Left lobe of liver (tissue), 2 donors: Measurements from ENCODE around the gene HNF1A. TPM values are rescaled to one million over a fixed set of nuclear protein-coding genes. Genes with fewer than 3 reads are reported as not detected.
A peak's percentile ranks its signal among the peaks of the same experiment; 100 is the strongest.

Source experiments
- ATAC-seq: fragments of 200-7000 bp; cut with Tn5 transposase; one replicate; pipeline ENCODE4 v1.9.1; 2020; ENCODE audit warnings: mild to moderate bottlenecking, moderate library complexity
- DNase-seq: peaks from one replicate; pipeline ENCODE4 v3.0.0-alpha.2; 2020; ENCODE audit warnings: low spot score
- total RNA-seq: library from RNA; stranded (reverse); gene quantifications from one replicate; pipeline ENCODE4 v1.2.1, GENCODE V29; 2021
- donor health status: DM: no; HTN: no; CAD: no; lungs with moderate emphysema.
- donor health status: DM: no; HTN: yes; CAD: no.

The HNF1A gene
- total RNA-seq, 1 donor from 2014 or later = 23.8 TPM

DNA sequence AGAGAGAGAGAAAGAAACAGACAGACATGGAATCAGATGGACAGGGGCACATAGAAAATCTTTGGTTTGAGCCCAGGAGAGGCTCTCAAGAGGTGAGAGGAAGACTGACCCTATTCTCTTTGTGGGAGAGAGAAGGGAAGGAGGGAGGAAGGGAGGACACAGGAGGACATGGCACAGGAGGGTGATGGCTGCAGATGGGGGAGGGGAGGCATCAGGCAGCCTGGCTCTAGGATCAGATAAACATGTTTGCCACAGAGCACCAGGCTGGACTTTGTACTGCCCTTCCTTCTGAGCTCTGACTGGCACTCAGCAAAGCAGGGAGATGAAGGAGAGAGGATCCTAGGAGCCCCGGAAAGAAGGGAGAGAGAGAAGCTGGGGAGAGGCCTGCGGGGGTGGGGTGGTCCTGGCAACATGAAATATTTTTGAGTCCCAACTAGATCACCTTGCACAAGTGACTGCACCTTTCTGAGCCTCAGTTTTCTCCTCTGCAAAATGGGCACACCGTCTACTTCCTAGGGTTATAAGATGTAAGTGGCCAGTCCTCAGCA is 6.1 kb downstream of the HNF1A start:
- DNase-seq (peak; percentile 85), ATAC-seq (peak; percentile 72)

DNA sequence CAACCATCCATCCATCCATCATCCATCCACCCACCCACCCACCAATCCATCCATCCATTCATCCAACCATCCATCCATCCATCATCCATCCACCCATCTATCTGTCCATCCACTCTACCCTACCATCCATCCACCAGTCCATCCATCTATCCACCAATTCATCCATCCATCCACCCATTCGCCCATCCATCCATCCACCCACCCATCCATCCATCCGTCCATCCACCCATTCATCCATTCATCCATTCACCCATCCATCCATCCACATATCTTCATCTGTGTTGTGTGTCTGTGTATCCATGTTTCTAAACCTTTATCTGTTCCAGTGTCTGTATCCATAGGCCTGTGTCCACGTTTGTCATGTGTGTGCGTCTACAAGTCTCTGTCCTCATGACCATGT is 9.9 kb downstream of the HNF1A start:
- DNase-seq = no peak
- ATAC-seq = no peak

DNA sequence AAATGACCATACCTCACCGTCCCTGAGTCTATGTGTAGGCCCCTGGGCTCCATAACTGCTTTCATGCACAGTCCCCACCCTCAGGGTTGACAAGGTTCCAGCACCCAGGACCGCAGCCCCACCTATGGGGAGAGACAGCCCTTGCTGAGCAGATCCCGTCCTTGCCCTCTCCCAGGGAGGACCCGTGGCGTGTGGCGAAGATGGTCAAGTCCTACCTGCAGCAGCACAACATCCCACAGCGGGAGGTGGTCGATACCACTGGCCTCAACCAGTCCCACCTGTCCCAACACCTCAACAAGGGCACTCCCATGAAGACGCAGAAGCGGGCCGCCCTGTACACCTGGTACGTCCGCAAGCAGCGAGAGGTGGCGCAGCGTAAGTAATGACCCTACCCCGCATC is 10.3 kb downstream of the HNF1A start:
- no peak for DNase-seq
- no peak for ATAC-seq

DNA sequence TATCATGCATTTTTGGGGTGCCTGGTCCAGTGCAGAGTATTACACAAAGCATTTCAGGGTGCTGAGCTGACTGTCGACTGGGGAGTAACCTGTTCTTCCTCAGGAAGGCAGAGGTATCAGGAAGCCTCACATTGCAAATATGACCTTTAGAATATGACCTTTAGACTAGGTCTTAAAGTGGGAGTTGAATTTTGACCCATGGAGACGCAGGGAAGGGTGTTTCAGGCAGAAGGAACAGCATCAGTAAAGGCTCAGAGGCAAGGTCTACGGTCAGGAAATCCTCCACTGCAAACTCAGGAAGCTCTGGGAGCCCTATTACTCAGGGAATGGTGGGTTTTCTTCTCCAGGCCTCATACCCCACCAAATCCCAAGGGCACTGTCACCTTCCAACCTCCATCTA is 11.3 kb downstream of the HNF1A start:
- DNase-seq (no peak), ATAC-seq (no peak)

DNA sequence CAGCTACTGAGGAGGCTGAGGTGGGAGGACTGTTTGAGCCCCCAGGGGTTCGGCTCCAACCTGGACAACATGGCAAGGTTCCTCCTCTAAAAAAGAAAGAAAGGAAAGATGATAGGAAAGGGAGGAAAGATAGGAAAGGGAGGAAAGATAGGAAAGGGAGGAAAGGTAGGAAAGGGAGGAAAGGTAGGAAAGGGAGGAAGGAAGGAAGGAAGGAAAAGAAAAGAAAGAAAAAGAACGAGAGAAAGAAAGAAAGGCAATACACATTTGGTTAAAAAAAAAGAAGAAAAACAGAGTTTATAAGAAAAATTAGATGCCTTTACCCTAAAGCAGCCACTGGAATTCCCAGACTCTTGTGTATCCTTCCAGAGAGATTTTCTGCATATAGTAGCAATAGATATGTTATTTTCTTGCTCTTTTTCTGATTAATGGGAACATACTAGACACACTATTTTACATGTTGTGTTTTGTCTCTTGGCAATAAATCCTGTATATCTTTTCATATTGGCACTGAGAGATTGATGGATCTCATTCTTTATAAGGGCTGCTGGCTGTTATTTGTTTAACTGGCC is 12.2 kb downstream of the HNF1A start:
- ATAC-seq = no peak
- DNase-seq = no peak

DNA sequence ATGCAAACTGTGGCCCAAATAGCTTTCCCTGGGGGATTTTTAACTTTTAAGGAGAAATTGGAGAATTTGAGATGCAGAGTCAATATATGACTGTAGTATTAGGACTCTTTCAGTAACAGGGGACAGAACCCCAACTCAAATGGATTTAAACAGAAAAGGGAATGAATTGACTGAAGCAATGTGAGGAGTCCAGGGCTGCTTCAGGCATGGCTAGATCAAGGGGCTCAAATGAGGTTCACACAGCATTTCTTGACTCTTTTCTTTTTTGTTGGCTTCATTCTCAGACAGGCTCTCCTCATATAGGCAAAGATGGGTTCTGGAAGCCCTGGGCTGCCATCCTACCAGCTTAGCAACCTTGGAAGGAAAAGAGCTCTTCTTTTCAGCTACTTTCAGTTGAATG is 13.6 kb downstream of the HNF1A start:
- DNase-seq (no peak), ATAC-seq (no peak)

DNA sequence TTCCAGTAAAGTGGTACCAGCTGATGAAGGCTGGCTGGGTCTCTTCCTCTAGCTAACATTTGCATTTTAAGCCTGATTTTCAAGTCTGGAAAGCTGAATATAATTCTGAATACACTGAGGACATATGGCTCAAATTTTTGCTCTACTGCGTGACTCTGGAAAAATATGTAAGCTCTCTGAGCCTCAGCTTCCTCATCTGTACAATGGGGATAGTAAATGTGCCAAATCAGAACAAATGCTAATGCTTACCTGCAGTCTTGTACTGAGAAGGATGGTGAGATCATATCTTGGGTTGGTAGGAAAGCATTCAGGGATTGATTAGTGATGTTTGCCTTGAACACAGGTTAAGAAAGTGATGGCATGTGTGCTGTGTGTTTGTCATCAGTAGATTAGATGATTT is 14.6 kb downstream of the HNF1A start:
- ATAC-seq = no peak
- no peak for DNase-seq

DNA sequence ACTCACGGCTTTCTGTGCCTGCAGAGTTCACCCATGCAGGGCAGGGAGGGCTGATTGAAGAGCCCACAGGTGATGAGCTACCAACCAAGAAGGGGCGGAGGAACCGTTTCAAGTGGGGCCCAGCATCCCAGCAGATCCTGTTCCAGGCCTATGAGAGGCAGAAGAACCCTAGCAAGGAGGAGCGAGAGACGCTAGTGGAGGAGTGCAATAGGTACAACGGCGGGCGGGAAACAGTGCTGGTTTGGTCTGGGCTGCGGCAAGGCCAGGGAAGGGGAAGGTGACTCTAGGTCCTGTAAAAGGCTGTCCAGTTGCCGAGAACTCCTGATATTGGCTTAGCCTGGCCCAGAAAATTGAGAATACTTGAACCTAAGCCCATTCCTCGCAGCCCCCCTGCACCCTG is 15.2 kb downstream of the HNF1A start:
- ATAC-seq (no peak), DNase-seq (no peak)

DNA sequence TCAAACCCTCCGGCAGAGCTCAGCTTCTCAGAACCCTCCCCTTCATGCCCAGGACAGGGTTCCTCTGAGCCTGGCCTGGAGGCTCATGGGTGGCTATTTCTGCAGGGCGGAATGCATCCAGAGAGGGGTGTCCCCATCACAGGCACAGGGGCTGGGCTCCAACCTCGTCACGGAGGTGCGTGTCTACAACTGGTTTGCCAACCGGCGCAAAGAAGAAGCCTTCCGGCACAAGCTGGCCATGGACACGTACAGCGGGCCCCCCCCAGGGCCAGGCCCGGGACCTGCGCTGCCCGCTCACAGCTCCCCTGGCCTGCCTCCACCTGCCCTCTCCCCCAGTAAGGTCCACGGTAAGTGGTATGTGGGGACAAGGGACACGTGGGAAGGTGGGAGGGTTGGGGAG is 15.7 kb downstream of the HNF1A start:
- DNase-seq = no peak
- ATAC-seq = no peak

DNA sequence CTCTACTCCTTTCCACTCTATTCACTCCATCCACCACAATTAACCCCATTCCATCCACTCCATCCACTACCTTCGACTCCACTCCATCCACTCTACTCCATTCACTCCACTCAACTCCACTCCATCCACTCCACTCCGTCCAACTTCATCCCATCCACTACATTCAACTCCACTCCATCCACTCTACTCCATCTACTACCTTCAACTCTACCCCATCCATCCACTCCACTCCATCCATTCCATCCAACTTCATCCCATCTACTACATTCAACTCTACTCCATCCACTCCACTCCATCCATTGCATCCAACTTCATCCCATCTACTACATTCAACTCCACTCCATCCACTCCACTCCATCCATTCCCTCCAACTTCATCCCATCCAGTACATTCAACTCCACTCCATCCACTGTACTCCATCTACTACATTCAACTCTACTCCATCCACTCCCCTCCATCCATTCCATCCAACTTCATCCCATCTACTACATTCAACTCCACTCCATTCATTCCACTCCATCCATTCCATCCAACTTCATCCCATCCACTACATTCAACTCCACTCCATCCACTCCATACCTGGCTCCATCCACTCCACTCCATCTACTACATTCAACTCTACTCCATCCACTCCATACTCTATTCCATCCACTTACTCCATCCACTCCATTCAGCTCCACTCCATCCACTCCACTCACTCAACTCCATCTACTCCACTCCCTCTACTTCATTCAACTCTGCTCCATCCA is 16.4 kb downstream of the HNF1A start:
- no peak for ATAC-seq

DNA sequence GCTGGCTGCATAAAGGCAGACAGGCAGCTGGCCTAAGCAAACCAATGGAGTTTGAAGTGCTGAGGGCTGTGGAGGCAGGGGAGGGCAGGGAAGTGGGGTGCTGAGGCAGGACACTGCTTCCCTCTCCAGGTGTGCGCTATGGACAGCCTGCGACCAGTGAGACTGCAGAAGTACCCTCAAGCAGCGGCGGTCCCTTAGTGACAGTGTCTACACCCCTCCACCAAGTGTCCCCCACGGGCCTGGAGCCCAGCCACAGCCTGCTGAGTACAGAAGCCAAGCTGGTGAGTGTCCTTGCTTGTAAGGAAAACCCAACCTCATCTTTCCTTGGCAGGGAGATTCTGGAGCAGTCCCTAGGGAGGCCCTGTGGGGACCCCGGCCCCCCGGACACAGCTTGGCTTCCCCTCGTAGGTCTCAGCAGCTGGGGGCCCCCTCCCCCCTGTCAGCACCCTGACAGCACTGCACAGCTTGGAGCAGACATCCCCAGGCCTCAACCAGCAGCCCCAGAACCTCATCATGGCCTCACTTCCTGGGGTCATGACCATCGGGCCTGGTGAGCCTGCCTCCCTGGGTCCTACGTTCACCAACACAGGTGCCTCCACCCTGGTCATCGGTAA is 17.9 kb downstream of the HNF1A start:
- ATAC-seq (no peak), DNase-seq (no peak)

More for the DNA sequence above, 16.4 kb downstream of the HNF1A start:
- no peak for DNase-seq

DNA sequence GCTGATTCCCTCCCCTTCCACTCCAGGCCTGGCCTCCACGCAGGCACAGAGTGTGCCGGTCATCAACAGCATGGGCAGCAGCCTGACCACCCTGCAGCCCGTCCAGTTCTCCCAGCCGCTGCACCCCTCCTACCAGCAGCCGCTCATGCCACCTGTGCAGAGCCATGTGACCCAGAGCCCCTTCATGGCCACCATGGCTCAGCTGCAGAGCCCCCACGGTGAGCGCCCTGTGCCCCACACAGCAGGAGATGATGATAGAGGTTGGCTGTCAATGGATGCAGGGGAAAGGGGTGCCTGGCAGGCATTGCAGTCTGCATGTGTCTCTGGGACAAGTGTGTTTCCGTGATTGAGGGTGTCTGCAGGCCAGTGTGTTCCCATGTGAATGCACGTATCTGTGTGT is 19.1 kb downstream of the HNF1A start:
- no peak for ATAC-seq
- DNase-seq = no peak

DNA sequence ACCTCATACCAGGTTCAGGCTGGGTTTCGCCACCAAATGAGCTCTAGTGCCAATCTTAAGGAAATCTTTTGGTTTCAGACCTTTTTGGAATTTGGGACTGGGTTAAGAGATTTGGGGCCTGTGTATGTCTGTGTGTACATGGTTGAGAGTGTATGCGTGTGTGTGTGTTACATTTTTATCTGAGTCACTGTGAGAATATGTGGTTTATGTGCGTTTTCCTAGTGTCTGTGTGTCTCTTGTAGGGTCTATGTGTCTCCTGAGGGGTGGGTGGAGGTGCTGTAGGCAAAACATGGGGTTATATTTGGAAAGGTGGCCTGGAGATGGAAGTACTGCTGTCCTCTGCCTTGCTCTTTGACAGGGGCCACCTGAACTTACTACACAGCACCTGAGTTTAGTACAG is 20.1 kb downstream of the HNF1A start:
- ATAC-seq (no peak), DNase-seq (no peak)

DNA sequence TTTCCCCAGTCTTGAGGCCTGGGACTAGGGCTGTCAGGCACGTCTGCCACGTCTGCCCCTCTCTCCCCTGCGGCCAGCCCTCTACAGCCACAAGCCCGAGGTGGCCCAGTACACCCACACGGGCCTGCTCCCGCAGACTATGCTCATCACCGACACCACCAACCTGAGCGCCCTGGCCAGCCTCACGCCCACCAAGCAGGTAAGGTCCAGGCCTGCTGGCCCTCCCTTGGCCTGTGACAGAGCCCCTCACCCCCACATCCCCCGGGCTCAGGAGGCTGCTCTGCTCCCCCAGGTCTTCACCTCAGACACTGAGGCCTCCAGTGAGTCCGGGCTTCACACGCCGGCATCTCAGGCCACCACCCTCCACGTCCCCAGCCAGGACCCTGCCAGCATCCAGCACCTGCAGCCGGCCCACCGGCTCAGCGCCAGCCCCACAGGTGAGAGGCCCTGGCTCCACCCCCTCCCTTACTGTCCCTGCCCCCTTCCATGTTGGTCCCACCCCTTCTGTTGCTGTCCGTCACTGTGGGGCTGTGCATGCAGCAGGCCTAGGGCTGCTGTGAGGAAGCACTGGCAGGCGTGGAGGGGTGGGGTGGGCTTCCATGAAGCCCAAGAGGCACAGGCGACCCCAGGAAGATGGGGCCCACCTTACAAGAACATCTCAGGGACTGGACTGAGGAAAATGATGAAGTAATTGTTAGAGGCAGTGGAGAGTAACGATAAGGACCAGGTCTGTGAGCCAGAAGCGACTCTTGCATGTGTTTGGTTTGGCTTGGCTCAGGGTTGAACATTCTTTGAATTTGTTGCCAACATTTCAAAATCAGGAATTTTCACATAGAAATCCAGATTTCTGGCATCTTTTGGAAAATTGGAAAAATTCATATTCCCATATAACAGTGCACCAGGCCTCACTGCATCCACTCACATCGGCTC is 21.1 kb downstream of the HNF1A start:
- DNase-seq = no peak
- peak; percentile 65 for ATAC-seq

DNA sequence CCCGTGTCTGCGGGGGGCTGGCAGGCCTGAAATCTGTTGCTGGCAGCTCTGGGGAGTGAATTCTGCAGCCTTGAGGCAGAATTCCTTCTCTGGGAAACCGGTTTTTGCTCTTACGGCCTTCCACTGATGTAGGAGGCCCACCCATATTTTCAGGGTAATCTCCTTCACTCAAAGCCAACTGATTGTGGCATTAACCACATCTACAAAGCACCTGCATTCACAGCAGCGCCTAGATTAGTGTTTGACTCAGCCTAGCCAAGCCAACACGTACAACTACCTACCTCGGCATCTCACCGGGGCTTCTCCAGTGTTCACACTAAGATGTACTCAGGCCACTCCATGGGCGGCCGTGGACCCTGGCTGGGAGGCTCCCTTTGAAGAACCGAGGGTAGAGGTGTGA is 22.2 kb downstream of the HNF1A start:
- ATAC-seq = no peak
- no peak for DNase-seq

DNA sequence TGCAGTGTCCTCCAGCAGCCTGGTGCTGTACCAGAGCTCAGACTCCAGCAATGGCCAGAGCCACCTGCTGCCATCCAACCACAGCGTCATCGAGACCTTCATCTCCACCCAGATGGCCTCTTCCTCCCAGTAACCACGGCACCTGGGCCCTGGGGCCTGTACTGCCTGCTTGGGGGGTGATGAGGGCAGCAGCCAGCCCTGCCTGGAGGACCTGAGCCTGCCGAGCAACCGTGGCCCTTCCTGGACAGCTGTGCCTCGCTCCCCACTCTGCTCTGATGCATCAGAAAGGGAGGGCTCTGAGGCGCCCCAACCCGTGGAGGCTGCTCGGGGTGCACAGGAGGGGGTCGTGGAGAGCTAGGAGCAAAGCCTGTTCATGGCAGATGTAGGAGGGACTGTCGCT is 22.7 kb downstream of the HNF1A start:
- ATAC-seq (no peak), DNase-seq (no peak)

DNA sequence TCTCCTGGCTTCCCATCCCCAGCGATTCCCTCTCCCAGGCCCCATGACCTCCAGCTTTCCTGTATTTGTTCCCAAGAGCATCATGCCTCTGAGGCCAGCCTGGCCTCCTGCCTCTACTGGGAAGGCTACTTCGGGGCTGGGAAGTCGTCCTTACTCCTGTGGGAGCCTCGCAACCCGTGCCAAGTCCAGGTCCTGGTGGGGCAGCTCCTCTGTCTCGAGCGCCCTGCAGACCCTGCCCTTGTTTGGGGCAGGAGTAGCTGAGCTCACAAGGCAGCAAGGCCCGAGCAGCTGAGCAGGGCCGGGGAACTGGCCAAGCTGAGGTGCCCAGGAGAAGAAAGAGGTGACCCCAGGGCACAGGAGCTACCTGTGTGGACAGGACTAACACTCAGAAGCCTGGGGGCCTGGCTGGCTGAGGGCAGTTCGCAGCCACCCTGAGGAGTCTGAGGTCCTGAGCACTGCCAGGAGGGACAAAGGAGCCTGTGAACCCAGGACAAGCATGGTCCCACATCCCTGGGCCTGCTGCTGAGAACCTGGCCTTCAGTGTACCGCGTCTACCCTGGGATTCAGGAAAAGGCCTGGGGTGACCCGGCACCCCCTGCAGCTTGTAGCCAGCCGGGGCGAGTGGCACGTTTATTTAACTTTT is 23.6 kb downstream of the HNF1A start:
- no peak for ATAC-seq
- no peak for DNase-seq

DNA sequence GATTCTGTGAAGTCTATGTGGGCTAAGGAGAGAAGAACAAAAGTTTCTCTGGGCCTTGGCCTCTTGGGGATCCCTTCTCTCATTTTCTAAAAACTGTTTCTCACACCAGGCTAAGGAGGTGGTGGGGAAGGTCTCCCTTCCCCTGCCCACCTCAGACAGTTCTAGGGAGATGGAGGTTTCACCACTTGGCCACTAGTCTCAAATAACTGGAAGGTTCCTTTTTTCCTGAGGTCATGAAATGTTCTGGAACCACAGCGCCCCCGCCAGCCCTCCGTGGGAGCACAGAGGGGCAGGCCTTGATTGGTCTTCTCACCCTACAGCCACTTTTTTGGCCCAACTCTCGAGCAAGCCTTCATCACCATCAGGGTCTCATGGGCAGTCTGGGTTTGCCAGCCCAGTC is 25.3 kb downstream of the HNF1A start:
- ATAC-seq = peak; percentile 4

DNA sequence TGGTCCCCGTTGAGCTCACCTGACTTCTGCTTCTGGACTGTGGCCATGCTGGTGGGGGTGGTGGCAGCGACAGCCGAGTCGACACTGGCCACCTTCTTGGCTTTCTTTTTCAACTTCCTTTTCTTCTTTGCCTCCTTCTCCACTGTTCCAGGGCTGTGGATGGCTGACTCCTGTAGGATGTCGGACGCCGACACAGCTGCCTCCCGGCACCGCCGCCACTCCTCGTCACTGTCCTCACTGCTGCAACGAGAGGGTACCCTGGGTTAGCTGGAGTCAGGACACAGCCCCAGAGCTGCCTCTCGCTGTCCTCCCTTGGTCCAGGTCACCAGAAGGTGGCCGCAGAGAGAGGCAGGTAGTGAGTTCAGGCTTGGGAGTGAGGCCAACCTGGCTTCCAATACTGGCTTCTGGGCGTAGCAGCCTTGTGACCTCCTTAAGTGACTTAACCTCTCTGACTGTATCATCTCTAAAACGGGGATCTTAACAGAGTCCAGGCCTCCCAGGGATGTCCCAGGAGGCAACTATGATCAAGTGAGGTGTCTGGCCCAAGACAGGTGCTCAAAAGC is 26.0 kb downstream of the HNF1A start:
- ATAC-seq (peak; percentile 54), DNase-seq (no peak)

More for the DNA sequence above, 25.3 kb downstream of the HNF1A start:
- no peak for DNase-seq

DNA sequence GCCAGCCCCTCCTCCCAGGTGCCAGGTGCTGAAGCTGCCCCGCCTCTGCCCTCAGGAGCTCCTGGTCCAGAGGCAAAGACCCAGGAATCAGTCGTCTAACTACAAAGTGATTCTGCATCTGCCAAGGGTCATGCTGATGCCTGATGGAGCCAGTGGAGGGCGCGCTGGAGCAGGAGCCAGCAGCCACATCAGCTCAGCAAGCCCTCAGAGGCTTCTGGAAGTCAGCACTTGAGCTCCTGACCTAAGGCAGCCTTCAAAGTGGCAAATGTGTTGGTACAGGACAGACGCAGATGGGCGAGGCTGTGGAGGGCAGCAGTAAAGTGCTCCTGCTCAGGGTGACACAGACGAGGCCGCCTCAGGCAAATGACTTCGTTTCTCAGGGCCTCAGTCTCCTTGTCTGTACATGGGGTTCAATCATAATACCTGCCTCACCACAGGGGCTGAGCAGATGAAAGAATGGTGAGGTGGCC is 27.0 kb downstream of the HNF1A start:
- DNase-seq = no peak
- ATAC-seq = peak; percentile 62
